GM21576 (cell line): Measurements from ENCODE around the gene IPP.
"Not testable (repeated sequence)": the region's sequence is repeated elsewhere in the genome, so short reads cannot be mapped to it uniquely, and the experiment has no call there.

Source experiments
- ATAC-seq: cut with Tn5 transposase; IDR thresholded peaks from one replicate; pipeline ENCODE4 v1.9.1; 2021; ENCODE audit warnings: mild to moderate bottlenecking, moderate library complexity; ENCODE audit not compliant: unreplicated experiment

IPP gene

GRCh38 chr1:45750298-45751038 lies at the start of gene IPP:
Gene IPP (minus strand): TSS chr1:45750653. CDS start chr1:45746411, 4,242 bp downstream.
- peak; percentile 86 for ATAC-seq

- ATAC-seq: no peak
Observed at GRCh38 chr1:45796946-45797345, 46.5 kb upstream of the IPP start.

GRCh38 chr1:45796381-45796780 lies 45.9 kb upstream of the IPP start:
- ATAC-seq: no peak

- ATAC-seq: no peak
Observed at GRCh38 chr1:45793942-45794604, 43.6 kb upstream of the IPP start.

GRCh38 chr1:45792744-45793143 lies 42.3 kb upstream of the IPP start:
- no peak for ATAC-seq

GRCh38 chr1:45789601-45790000 lies 39.1 kb upstream of the IPP start:
- ATAC-seq: no peak

GRCh38 chr1:45787905-45788304 lies 37.5 kb upstream of the IPP start:
- no peak for ATAC-seq

GRCh38 chr1:45785583-45785982 lies 35.1 kb upstream of the IPP start:
- ATAC-seq: no peak

GRCh38 chr1:45775794-45776193 lies 25.3 kb upstream of the IPP start:
- no peak for ATAC-seq

- no peak for ATAC-seq
Observed at GRCh38 chr1:45772971-45773370, 22.5 kb upstream of the IPP start.

GRCh38 chr1:45769261-45769932 lies 18.9 kb upstream of the IPP start:
- ATAC-seq: no peak

GRCh38 chr1:45767035-45767434 lies 16.6 kb upstream of the IPP start:
- no peak for ATAC-seq

- no peak for ATAC-seq
Observed at GRCh38 chr1:45765999-45766792, 15.7 kb upstream of the IPP start.

- ATAC-seq: no peak
Observed at GRCh38 chr1:45762291-45762690, 11.8 kb upstream of the IPP start.

- ATAC-seq: no peak
Observed at GRCh38 chr1:45755697-45756096, 5.2 kb upstream of the IPP start.

GRCh38 chr1:45753248-45754037 lies 3.0 kb upstream of the IPP start:
- no peak for ATAC-seq

- no peak for ATAC-seq
Observed at GRCh38 chr1:45752441-45753052, 2.1 kb upstream of the IPP start.

GRCh38 chr1:45752014-45752413 lies 1.6 kb upstream of the IPP start:
- ATAC-seq: no peak

- ATAC-seq: not testable (repeated sequence)
Observed at GRCh38 chr1:45751039-45751838, 786 bp upstream of the IPP start.
